HFFc6 (cell line): ENCODE data around the gene ERG. TPM values are rescaled to one million over a fixed set of nuclear protein-coding genes. Genes with fewer than 3 reads are reported as not detected.

Experiments
- DNase-seq: peaks from one replicate; pipeline ENCODE4 v3.0.0-alpha.2; 2018
- H3K27ac Mint-ChIP-seq: 2 replicates; pipeline ENCODE4 v1.8.0; 2020; ENCODE audit warnings: mild to moderate bottlenecking, mixed read lengths
- H3K27me3 Mint-ChIP-seq: 2 replicates; pipeline ENCODE4 v1.8.0; 2021; ENCODE audit warnings: mild to moderate bottlenecking, moderate library complexity, mixed read lengths; ENCODE audit not compliant: insufficient read depth
- H3K36me3 Mint-ChIP-seq: 2 replicates; pipeline ENCODE4 v1.8.0; 2021; ENCODE audit warnings: low read depth, mixed read lengths
- H3K4me1 Mint-ChIP-seq: 2 replicates; pipeline ENCODE4 v1.8.0; 2020; ENCODE audit warnings: low read depth, mixed read lengths
- H3K4me3 Mint-ChIP-seq: 2 replicates; pipeline ENCODE4 v1.8.0; 2020; ENCODE audit warnings: mild to moderate bottlenecking, moderate library complexity, mixed read lengths
- H3K9me3 Mint-ChIP-seq: 2 replicates; pipeline ENCODE4 v1.8.0; 2020; ENCODE audit warnings: mild to moderate bottlenecking, mixed read lengths
- total RNA-seq, 6 experiments: library from RNA; stranded (reverse); fragmentation: NEBNext Ultra II Directional; extraction: Animal tissue kit (Norgen Biotek cat#: 25700); gene quantifications; 2 replicates in 1 of 6; 3 replicates in 5 of 6; pipeline ENCODE4 v1.2.3, GENCODE V29; 2021
- TF ChIP-seq, protein P1 (sequence below): fragments of 200-600 bp; sonication (generic); IDR thresholded peaks from 2 replicates; pipeline ENCODE4 v1.5.0; 2021; ENCODE audit warnings: antibody characterized with exemption, mild to moderate bottlenecking

Gene ERG
- total RNA-seq, 6 experiments from 2014 or later: not detected

DNA sequence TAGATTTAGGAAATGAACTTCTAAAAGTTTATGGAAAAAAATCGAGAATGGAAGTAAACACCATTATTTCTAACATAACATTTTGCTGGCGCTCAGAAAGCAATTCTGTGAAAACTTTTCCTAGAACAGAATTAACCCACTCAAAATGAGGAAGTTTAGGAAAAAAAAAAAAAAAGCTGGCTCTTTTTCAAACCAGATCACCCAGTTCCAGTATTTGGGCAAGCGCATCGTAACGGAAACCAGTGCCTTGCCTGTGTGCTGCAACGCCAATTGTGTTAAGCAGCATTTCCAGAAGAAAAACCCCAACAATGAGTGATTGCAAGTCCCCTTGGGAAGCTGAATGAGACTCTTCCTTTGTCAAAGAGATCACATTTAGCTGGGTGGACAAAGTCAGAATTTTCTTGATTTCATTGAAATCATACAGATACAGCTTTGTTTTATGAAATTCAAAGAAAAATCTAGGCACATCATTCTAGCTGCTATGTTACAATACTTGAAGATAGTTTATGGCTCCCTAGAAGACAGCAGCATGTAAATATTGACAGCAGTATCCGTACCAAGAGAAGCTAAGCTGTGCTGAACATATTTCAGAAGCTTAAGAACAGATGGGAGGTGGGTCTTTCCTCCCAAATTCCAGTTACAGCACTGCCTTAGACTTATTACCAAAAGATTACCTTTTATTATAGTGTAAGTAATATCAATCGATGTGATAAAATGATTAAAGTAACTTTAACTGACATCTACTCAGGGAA lies 113.4 kb downstream of the ERG start:
- peaks cover 16% of the 10 kb centered on the region; the same call in 1 of the 2 replicates for H3K4me1 Mint-ChIP-seq
- H3K27me3 Mint-ChIP-seq: peaks cover 30% of the 10 kb centered on the region
- H3K36me3 Mint-ChIP-seq: no peaks in the 10 kb centered on the region
- TF ChIP-seq, protein P1, sequence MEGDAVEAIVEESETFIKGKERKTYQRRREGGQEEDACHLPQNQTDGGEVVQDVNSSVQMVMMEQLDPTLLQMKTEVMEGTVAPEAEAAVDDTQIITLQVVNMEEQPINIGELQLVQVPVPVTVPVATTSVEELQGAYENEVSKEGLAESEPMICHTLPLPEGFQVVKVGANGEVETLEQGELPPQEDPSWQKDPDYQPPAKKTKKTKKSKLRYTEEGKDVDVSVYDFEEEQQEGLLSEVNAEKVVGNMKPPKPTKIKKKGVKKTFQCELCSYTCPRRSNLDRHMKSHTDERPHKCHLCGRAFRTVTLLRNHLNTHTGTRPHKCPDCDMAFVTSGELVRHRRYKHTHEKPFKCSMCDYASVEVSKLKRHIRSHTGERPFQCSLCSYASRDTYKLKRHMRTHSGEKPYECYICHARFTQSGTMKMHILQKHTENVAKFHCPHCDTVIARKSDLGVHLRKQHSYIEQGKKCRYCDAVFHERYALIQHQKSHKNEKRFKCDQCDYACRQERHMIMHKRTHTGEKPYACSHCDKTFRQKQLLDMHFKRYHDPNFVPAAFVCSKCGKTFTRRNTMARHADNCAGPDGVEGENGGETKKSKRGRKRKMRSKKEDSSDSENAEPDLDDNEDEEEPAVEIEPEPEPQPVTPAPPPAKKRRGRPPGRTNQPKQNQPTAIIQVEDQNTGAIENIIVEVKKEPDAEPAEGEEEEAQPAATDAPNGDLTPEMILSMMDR: no peak
- no peak for DNase-seq
- no peak overlapping the region for H3K4me3 Mint-ChIP-seq
- H3K9me3 Mint-ChIP-seq: no peaks in the 10 kb centered on the region
- H3K27ac Mint-ChIP-seq: no peak overlapping the region

DNA sequence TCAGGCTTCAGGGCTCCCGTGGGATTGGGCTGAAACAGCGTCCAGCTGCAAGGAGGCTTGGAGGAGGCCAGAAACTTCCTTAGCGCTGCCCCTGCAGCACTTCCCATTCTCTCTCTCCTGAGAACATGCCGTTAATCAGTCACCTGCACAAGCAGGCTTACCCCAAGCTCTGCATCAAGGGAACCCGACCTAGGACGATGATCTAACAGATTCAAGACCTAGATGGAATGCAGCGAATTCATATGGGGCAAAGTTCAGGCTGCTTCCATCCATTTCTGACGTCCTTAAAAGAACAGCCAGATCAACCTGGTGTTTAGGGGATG lies 114.1 kb downstream of the ERG start:
- TF ChIP-seq, protein P1: no peak
- peaks cover 17% of the 10 kb centered on the region; the same call in 1 of the 2 replicates for H3K4me1 Mint-ChIP-seq
- H3K27ac Mint-ChIP-seq: no peak overlapping the region
- H3K9me3 Mint-ChIP-seq: no peaks in the 10 kb centered on the region
- no peak overlapping the region for H3K4me3 Mint-ChIP-seq
- H3K36me3 Mint-ChIP-seq: no peaks in the 10 kb centered on the region
- H3K27me3 Mint-ChIP-seq: peaks cover 29% of the 10 kb centered on the region
- no peak for DNase-seq

DNA sequence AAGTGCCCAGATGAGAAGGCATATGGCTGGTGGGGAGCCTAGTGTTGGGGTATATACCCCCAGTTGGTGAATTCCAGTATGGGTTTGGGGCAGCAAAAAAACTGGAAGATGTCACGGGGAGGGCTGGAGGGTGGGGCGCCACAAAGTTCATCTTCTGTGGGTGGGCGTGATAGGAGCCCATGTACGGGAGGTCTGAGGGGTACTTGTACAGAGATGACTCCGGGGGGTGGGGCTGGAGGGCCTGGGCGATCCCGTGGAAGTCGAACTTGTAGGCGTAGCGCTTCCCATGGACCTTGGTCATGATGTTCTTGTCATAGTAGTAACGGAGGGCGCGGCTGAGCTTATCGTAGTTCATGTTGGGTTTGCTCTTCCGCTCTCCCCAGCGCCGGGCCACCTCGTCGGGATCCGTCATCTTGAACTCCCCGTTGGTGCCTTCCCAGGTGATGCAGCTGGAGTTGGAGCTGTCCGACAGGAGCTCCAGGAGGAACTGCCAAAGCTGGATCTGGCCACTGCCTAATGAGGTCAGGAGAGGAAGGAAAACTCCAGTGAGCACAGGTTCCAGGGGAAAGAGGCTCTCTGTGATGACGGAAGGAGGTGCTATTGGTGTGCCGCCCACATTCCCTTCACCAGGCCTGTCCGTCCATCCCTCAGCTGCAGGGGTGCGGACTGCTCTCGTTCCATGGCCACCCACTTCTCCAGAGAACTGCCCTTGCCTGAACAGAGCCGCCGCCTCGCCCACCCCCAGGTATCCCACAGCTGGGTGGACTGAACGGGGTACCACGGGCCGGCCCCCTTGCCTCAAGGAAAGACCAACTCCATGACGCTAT lies 114.7 kb downstream of the ERG start:
- no peaks in the 10 kb centered on the region for H3K9me3 Mint-ChIP-seq
- TF ChIP-seq, protein P1: no peak
- H3K27me3 Mint-ChIP-seq: peaks cover 25% of the 10 kb centered on the region
- no peak overlapping the region for H3K4me3 Mint-ChIP-seq
- H3K4me1 Mint-ChIP-seq: peaks cover 21% of the 10 kb centered on the region; the same call in 1 of the 2 replicates
- H3K36me3 Mint-ChIP-seq: no peaks in the 10 kb centered on the region
- no peak overlapping the region for H3K27ac Mint-ChIP-seq
- no peak for DNase-seq

DNA sequence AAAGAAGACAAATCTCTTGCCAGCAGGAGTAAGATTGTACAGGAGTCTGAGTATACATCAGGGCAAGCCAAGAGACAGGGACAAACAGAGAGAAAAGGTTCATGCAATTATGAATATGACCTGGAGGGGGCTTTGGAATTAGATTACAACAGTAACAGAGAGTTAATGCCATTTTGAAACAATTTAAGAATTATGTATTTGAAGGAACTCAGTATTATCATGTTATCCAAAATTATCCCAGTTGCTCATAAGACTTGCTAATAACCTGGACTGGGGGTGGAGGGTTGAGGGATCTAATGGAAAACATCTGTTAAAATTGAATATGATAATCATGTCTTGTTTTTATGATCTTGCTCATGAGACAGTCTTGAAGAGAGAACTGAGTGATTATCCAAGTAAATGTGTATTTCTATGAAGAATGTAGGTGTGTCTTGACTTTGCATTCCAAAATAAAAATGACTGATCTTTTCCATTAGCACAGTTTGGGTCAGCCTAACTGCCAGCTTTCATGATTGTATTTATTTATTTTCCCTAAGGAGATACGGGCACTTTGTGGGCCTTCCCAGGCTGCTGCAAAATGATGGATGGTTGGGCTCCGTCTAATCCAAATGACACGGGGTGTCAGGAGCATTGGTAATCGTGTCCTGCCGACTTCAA lies 117.7 kb downstream of the ERG start:
- peaks cover 17% of the 10 kb centered on the region for H3K27me3 Mint-ChIP-seq
- peaks cover 22% of the 10 kb centered on the region; the same call in 1 of the 2 replicates for H3K4me1 Mint-ChIP-seq
- H3K4me3 Mint-ChIP-seq: no peak overlapping the region
- no peak overlapping the region for H3K27ac Mint-ChIP-seq
- TF ChIP-seq, protein P1: peak; percentile 72
- H3K9me3 Mint-ChIP-seq: no peaks in the 10 kb centered on the region
- H3K36me3 Mint-ChIP-seq: no peaks in the 10 kb centered on the region
- peak; percentile 33 for DNase-seq

GRCh38 chr21:38379147-38379546 lies 119.1 kb downstream of the ERG start:
- no peaks in the 10 kb centered on the region for H3K36me3 Mint-ChIP-seq
- peaks cover 18% of the 10 kb centered on the region for H3K27me3 Mint-ChIP-seq
- peaks cover 22% of the 10 kb centered on the region; the same call in 1 of the 2 replicates for H3K4me1 Mint-ChIP-seq
- no peak overlapping the region for H3K27ac Mint-ChIP-seq
- TF ChIP-seq, protein P1: no peak
- no peaks in the 10 kb centered on the region for H3K9me3 Mint-ChIP-seq
- H3K4me3 Mint-ChIP-seq: no peak overlapping the region
- no peak for DNase-seq
